ENCODE data around the gene ZNF625.

ZNF625 gene

DNA sequence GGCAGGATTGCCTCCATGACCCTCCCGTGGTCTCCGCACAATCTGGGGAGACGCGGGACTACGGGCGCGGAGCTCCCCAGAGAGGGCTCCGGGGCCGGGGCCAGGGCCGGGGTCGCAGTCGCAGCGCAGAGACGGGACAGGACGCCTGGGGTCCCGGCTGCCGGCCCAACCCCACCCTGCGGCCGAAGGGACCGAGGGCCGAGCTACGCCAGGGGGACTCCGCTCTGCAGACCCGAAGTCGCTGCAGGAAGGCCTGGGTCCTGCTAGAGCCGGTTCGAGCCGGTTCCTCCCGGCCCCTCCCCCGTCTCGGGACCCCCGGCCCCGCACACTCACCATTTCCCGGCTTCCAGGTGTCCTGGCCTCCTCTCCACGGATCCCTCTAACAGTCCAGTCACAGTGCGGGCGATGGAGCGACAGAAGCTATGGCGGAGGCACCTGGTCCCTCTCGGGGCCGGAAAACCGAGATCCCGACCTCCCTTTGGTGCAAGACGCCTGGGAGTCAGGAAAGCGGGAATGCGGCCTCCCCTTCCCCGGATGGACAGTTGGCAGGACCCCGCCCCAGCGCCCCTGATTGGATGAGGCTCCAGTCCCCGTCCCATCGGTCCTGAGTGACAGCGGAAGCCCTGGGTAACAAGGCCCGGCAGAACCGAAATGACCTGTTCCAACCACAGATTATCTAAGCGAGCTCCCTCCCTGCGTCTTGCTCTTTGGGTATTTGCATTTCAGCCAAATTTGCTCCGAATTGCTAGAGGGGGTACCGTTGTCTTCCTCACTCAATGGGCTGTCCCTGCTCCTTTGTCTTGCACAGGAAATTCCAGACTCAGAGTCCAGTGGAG is at the start of gene ZNF625:
ZNF625 (minus strand) TSS at position 512 of the 836 bp plus-strand sequence; CDS start at position 336, 176 bp downstream.
- peak; percentile 56 for DNase-seq (ENCODE audit: low read depth)

DNA sequence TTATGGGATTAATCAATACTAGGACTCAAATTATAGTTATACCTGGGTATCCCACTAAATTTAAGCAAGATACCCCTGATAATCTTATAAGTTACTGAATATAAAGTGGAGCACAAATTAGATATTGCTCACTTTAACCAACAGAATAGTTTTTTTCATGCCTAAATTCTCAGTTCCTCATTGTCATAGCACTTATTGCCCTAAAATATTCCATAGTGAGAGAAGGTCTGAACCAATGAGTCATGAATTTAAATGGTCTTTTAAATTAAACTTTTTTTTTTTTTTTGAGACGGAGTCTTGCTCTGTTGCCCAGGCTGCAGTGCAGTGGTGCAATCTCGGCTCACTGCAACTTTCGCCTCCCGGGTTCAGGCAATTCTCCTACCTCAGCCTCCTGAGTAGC is 48.8 kb upstream of the ZNF625 start:
- DNase-seq (ENCODE audit: low read depth) = no peak

More for the DNA sequence above, at the start of gene ZNF625:
- peak within 1 kb of the TSS; percentile 77 for H3K4me3 ChIP-seq (ENCODE audit: low read depth, low read length)

DNA sequence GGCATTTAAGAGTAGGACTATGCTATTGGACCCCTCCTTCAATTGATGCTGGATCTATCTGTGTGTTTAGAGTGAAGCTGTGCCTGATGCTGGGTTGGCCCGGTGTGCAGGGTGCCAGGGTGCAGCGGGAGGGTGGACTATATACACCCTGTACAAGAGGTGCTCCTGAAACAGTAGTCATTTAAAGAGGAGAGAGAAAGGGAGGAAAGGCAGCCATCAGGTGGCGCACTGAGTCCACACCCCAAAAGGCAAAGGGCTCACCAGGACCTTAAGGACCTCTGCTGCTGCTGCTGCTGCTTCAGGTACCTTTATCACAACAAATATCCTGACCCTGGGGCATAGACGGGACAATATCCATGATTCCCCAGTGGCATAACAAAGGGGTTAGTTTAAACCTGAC is 45.7 kb upstream of the ZNF625 start:
- DNase-seq (ENCODE audit: low read depth) = no peak
- H3K4me3 ChIP-seq (ENCODE audit: low read depth, low read length) = no peak overlapping the region

More for the DNA sequence above, 48.8 kb upstream of the ZNF625 start:
- H3K4me3 ChIP-seq (ENCODE audit: low read depth, low read length) = no peak overlapping the region

DNA sequence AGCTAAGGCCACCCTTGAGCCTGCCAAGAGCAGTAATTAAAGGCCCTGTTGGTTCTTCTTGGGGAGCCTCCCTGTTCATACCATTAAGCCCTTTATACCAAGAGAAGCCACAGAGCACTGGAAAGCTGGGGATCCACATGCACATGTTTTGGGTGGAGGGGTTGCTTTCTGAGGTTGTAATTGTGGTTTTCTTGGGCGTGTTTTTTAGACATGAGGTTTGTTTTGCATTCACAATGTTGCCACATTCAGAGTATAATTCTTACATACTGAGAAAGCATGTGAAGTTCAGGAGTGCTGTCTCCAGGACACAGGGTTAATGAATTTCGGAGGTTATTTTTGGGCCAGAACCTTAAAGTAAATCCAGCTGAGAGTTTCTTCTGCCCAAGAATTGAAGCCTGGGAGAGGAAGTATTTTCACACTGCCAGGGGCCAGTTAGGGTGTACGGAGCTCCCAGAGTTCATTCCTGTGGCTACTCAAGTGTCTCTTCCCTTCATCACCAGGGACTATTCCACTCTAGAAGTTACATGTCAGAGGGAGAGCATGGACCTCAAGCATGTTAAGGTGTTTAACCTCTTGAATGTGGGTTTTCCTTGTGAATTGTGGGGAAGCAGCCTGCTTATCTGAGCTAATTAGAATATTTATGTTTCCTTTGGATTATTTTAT is 43.4 kb upstream of the ZNF625 start:
- no peak overlapping the region for H3K4me3 ChIP-seq (ENCODE audit: low read depth, low read length)
- DNase-seq (ENCODE audit: low read depth) = no peak

DNA sequence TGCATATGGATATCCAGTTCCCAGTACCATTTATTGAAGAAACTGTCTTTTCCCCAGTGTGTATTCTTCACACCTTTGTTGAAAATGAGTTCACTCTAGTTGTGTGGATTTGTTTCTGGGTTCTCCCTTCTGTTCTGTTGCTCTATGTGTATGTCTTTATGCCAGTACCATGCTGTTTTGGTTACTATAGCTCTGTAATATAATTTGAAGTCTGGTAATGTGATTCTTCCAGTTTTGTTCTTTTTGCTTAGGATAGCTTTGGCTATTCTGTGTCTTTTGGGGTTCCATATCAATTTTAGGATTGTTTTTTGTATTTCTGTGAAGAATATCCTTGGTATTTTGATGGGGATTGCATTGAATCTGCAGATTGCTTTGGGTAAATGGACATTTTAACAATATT is 41.6 kb upstream of the ZNF625 start:
- DNase-seq (ENCODE audit: low read depth) = no peak
- H3K4me3 ChIP-seq (ENCODE audit: low read depth, low read length) = no peak overlapping the region

DNA sequence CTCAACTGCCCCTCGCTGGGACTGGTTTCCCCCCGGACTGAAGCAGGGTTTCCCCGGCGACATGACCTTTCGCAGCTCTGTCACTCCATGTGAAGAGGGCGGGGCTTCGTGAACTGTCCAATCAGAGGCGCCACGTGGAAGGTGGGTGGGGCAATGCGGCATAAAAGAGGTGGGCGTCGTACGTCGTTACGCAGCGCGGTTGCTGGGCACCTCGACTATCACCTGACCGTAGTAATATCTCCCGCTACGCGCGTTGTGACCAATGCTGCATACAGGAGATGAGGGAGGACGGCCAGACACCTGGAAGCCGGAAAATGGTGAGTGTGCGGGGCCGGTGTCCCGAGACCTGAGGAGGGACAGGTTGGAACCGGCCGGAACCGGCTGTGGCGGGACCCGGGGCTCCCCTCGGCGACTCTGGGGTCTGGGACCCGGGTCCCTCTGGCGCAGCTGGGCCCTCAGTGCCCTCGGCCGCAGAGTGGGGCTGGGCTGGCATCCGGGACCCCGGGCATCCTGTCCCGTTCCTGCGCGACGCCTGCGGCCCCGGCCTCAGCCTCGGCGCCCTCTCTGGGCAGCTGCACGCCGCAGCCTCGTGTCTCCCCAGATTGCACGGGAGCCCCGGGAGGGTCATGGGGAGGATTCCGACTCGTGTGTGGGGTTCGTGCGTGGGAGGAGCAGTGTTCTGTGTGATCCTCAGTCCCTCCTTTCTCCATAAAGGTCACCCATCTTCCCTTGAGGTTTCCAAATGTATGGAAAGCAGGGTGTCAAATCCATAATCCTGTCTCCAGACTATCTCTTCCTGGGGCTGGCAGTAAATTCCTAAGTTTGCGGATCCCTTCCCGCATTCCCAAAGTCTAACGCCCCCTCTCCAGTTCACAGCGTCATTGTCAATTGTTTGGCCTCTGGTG is 38.5 kb upstream of the ZNF625 start:
- H3K4me3 ChIP-seq (ENCODE audit: low read depth, low read length) = peak overlapping the region; percentile 45
- peak; percentile 8 for DNase-seq (ENCODE audit: low read depth)

DNA sequence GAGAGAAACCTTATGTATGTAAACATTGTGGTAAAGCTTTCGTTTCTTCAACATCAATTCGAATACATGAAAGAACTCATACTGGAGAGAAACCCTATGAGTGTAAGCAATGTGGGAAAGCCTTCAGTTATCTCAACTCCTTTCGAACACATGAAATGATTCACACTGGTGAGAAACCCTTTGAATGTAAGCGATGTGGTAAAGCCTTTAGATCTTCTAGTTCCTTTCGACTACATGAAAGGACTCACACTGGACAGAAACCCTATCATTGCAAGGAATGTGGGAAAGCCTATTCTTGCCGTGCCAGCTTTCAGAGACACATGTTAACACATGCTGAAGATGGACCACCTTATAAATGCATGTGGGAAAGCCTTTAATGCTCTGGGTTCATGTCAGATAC is 31.1 kb upstream of the ZNF625 start:
- no peak for DNase-seq (ENCODE audit: low read depth)
- no peak overlapping the region for H3K4me3 ChIP-seq (ENCODE audit: low read depth, low read length)

DNA sequence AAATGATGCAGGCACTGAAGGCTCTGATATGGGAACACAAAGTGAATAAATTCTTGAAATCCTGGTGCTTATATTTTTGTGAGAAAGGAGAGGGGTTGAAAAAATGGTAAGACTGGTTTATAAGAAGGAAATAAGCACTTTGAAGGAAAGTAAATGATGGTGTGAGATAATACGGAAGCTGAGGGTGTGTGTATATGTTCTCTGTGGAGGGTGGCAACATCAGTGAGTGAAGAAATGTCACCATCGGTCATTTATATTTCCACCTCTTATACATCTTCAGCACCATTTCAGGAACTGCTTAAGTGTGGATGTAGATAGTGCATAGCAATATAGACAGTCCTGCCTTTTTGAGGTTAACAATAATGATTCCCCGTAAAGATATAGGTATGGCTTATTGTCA is 23.8 kb upstream of the ZNF625 start:
- DNase-seq (ENCODE audit: low read depth) = no peak
- no peak overlapping the region for H3K4me3 ChIP-seq (ENCODE audit: low read depth, low read length)

DNA sequence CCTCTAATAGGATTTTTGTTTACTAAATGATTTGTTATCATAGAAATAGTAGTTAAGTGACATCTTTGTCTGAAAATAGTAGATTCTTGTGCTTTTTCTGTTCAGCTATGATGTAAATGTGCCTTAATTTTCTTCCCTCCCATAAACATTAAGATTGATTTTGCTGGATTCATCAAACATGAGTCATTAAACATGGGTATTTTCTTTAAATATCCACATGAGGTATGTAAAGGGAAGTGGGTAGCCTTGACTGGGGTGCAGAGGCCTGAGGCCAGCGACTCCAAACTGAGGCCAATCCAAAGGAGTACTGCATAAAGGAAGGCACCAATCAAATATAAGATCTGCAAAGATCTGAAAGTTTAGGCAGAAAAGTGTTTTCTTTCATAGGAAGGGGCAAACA is 10.1 kb upstream of the ZNF625 start:
- no peak overlapping the region for H3K4me3 ChIP-seq (ENCODE audit: low read depth, low read length)
- no peak for DNase-seq (ENCODE audit: low read depth)

DNA sequence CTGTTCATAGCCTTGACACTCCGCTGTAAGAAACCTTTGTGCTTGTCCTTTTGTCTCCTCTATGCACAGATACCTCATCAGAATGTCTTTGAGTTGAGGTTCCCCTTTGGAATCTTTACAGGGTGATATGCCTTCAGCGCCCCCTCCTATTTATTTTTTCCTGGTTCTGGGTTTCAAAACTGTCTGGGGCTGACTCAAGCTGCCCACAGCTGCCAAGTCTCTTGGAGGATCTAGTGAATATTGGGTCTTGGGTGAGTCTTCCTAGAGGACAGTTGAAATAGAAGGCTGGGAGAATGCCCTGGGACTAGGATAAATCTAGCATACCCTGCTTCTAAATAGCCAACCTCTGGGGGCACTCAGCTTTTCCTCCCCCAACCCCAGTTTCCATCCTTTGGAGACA is 7.3 kb upstream of the ZNF625 start:
- peak overlapping the region; percentile 83 for H3K4me3 ChIP-seq (ENCODE audit: low read depth, low read length)
- no peak for DNase-seq (ENCODE audit: low read depth)

DNA sequence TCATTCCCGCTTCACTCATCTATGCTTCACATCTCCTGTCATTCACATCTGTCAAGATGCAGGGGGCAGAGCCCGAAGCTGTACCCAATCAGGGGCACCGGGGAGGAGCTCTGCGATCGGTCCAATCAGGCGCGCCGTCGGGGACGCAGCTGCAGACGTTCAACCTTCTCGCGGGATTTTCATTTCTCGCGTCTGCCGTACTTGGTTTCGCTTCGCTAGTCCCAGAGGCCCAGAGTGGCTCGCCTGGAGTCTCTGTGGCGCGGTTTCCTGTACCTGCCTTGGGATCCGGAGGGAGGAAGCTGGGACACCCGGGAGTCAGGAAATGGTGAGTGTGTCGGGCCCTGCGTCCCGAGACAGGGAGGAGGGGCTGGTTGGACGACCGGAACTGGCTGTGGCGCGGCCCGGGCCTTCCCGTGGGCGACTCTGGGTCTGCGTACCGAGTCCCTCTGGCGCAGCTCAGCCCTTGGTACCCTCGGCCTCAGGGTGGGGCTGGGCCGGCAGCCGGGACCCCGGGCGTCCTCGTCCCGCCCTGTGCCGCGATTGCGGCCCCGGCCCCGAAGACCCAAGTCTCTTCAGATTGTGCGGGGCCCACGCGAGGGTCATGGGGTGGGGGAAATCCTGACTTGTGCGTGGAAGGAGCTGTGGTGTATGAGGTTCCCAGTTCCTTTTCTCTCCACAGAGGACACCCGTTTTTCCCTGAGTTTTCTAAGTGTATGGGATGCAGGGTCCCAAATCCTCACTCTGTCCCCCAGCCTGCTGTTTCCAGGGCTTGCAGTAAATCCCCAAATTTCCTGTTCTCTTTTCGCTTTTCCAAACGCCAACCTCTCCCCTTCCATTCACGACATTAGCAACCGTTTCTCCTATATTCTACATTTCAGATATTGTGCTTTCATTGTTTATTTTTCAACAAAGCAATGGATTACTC is 6.6 kb upstream of the ZNF625 start, which contains the start of gene ZNF136:
ZNF136 (plus strand) TSS at position 215 of the 925 bp plus-strand sequence; CDS start at position 323, 108 bp downstream.
- H3K4me3 ChIP-seq (ENCODE audit: low read depth, low read length) = peak within 1 kb of the TSS; percentile 83

DNA sequence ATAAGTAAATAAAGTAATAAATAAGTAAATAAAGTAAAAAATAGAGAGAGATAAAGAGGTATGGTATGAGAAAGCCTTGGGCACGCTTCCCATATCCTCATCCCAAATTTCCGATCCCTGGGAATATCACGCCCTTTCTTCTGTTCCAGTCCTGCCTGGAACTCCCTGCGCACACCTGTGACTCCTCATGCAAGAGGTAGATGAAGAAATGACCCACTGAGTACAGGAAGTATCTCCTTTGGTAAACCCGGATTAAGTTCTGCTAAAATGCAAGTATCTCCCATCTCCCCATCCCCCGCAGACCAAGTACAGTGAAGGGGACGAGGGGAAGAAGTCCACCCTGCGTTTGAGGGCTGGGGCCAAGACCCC is 6.0 kb upstream of the ZNF625 start:
- peak overlapping the region; percentile 83 for H3K4me3 ChIP-seq (ENCODE audit: low read depth, low read length)

More for the DNA sequence above, 6.6 kb upstream of the ZNF625 start, which contains the start of gene ZNF136:
- DNase-seq (ENCODE audit: low read depth) = peak; percentile 81

DNA sequence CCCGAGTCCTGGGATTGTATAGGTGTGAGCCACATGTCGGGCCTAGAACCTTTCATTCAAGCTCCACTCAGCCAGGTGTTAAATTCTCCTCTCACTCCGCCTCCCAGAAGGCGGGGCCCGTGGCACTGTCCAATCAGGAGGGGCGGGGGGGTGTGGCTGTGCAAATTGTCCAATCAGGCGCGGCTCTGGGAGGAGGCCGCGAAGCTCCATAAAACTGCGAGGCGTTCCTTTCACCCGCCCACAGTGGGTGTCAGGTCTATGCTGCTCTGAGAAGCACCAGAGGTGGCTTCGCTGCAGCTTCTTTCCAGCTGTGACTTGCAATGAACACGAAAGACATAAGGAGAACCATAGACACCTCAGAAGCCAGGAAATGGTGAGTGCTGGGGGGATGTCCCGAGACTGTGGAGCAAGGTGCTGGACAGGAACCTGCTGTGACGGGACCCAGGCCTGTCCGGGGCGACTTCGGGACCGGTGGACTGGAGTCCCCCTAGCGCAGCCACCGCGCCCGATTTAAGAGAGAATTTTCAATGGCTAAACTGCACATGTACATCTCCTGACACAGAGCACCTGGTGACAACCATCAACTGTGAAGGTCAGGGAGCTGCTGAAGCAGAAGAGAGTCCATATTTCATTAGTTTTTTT is 3.4 kb upstream of the ZNF625 start:
- H3K4me3 ChIP-seq (ENCODE audit: low read depth, low read length) = no peak overlapping the region
- no peak for DNase-seq (ENCODE audit: low read depth)

More for the DNA sequence above, 6.0 kb upstream of the ZNF625 start:
- DNase-seq (ENCODE audit: low read depth) = no peak

DNA sequence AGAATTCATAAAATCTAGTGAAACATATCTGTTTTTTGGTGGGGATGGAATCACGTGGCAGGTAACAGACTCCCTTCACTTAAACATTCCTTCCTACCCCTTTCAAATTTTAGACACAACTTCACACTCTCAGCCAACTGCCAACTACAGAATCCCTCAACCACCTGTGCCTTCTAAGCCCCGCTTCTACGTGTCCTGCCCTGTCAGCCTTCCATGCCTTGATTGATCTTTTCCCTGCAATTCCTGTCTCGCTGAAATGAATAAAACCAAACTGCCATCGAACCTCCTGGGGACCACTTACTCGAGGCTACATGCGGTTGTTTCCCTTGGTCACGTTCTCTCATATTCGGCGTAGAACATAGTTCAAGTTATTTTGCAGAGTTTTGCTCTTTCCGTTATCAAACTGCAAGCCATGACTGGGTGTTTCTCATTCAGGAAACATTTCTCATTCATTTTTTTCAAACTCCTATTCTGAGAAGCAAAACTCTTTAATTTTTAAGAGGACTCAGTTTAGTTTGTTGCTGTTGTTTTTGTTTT is 1.1 kb downstream of the ZNF625 start:
- DNase-seq (ENCODE audit: low read depth) = no peak
- peak overlapping the region; percentile 77 for H3K4me3 ChIP-seq (ENCODE audit: low read depth, low read length)

DNA sequence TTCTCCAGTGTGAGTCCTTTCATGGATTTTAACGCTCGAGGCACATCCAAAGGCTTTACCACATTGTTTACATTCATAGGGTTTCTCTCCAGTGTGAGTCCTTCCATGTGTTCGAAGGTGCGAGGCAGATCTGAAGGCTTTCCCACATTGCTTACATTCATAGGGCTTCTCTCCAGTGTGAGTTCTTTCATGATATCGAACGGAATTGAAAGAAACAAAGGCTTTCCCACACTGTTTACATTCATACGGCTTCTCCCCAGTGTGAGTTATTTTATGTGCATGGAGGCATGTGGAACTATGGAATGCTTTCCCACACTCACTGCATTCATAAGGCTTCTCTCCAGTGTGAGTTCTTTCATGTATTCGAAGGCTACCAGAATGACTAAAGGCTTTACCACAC is 11.2 kb downstream of the ZNF625 start:
- no peak for DNase-seq (ENCODE audit: low read depth)
- H3K4me3 ChIP-seq (ENCODE audit: low read depth, low read length) = no peak overlapping the region

DNA sequence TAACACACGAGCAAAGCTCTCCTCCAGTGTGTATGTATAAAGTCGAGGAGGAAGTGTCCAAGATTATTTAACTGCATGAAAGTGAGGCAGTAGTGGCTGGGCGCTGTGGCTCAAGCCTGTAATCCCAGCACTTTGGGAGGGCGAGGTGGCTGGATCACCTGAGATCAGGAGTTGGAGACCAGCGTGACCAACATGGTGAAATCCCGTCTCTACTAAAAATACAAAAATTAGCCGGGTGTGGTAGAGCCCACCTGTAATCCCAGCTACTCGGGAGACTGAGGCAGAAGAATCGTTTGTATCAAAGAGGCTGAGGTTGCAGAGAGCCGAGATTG is 15.2 kb downstream of the ZNF625 start:
- no peak for DNase-seq (ENCODE audit: low read depth)
- no peak overlapping the region for H3K4me3 ChIP-seq (ENCODE audit: low read depth, low read length)

DNA sequence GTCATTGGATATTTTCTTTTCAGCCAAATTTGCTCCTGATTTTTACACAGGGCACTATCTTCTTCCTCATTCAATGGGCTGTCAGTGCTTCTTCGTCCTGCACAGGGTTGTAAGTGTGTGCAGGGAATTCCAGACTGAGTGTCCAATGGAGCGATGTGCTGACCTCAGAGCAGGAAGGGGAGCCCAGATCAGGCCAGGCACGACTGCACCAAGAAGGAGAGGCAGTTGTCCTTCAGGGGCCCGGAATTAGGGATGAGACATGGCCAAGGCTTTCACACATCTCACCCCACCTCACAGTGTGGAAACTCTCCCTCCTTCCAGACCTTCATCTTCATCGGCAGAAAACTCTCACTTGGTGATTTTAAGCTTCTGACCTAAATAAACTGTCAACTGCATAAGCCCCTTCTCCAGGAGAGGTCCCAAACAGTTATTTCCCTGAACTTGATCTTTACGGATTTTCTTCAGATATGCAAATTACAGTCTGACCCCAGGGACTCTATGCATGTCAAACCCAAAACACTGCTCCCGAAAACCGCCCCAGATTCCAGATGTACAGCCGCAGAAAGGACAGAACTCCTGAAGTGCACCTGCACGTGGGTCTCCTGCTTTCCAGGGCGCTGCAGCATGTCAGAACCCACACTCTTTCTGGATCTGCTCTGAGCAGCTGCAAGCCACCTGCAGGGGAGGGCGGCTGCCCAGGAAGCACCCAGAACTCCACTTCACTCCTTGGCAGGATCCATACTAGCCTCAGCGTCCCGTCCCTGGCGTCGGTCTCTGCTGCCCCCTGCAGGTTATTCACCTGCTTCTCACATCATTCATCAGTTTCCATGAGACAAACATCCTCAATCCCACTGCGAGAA is 15.8 kb downstream of the ZNF625 start:
- peak; percentile 32 for DNase-seq (ENCODE audit: low read depth)
- H3K4me3 ChIP-seq (ENCODE audit: low read depth, low read length) = peak overlapping the region; percentile 84

Measured in skeletal muscle cell (primary cell).